HS-5 (cell line): ENCODE data around the gene PLEKHH2.

Source experiments
- DNase-seq: peaks from one replicate; pipeline ENCODE4 v3.0.0-alpha.2; 2012; ENCODE audit warnings: low read depth

The PLEKHH2 gene

GRCh38 chr2:43812947-43813346 lies 175.9 kb downstream of the PLEKHH2 start:
- no peak for DNase-seq

- DNase-seq = no peak
Measured at GRCh38 chr2:43814711-43815110, 177.7 kb downstream of the PLEKHH2 start.
